HG03175 (cell line): ENCODE measurements around the gene LRMDA.

ENCODE experiments used
- ATAC-seq: cut with Tn5 transposase; IDR thresholded peaks from one replicate; pipeline ENCODE4 v1.9.1; 2021; ENCODE audit warnings: mild to moderate bottlenecking, moderate library complexity; ENCODE audit not compliant: unreplicated experiment

The LRMDA gene

GRCh38 chr10:76205361-76205760 is 773.9 kb downstream of the LRMDA start:
- no peak for ATAC-seq

DNA sequence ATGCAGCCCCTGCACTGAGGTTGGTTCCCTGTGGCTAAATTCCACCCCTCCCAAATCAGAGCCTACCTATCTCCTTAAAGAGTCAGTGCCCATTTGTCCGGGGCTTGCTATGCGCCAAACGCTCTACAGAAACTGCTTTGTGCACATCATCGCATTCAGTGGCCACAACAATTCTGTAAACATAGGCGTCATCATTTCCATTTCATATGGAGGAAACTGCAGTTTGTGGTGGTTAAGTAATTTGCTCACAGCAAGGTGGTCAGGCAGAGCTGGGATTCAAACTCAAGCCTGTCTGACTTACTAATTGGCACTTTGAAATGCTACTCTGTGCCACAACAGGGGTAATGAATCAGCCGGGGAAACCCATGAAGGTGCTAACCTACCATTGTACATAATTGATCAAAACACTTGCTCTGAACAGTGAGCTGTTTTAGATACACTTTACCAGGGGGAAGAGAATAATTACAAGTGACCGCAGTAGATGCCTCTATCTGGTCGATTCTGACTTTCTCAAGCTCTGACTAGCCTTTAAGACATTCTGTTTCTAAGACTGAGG is 775.5 kb downstream of the LRMDA start:
- no peak for ATAC-seq

GRCh38 chr10:76209135-76209534 is 777.7 kb downstream of the LRMDA start:
- no peak for ATAC-seq

- no peak for ATAC-seq
Measured at GRCh38 chr10:76210211-76210610, 778.8 kb downstream of the LRMDA start.

DNA sequence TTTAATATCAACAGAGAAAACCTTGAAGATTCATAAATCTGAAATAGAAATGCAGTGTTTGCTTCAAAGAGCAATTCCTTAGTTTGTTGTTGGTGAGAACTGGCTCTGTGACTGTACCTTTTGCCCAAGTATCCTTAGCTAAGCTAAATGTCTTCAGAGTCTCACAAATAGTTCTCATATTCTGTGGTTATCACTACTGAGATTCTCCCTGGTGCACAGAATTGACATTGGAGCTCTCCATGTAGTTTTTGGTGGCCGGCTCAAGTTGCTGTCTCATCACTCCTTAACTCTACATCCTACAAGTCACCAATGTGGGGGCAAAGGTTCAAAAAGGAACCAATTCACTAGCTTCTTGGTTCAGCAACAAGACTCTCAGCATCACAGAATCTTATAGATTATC is 780.3 kb downstream of the LRMDA start:
- ATAC-seq, result no peak

GRCh38 chr10:76213876-76214275 is 782.5 kb downstream of the LRMDA start:
- ATAC-seq, result no peak

- no peak for ATAC-seq
Measured at GRCh38 chr10:76218035-76218434, 786.6 kb downstream of the LRMDA start.

DNA sequence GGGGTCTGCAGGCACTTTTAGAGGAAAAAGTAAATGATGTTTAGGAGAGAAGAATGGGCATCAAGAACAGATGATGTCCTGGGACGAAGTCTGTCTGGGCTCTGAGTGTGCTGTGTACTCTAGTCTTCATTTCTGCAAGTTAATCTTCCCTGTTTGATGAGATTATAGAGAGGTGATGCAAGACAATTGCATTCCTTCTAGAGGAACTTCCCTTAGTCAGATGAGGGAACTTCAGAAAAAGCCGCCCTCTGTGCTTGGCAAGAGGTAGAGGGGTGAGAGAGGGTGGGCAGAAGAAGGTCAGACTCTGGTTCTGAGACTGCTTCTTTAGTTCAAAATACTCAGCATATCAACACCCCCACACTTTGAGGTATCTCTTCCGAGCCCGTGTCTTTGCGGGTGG is 797.9 kb downstream of the LRMDA start:
- no peak for ATAC-seq

DNA sequence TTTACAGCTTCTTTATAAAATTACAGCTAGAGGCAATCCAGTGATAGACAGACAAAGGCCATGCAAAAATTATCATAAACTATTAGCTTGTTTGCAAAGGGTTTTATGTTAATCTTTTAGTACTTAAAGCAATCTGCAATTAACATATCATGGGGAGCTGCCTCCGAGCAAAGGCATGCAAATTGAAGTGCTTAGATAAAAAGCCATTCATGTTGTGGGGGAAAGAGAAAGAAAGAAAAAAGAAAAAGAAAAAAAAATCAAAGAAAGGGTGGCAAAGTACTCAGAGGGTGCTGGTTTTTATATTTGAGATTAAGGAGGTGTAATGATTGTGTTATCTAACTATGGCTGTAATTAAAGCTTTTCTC is 799.5 kb downstream of the LRMDA start:
- ATAC-seq, result no peak

DNA sequence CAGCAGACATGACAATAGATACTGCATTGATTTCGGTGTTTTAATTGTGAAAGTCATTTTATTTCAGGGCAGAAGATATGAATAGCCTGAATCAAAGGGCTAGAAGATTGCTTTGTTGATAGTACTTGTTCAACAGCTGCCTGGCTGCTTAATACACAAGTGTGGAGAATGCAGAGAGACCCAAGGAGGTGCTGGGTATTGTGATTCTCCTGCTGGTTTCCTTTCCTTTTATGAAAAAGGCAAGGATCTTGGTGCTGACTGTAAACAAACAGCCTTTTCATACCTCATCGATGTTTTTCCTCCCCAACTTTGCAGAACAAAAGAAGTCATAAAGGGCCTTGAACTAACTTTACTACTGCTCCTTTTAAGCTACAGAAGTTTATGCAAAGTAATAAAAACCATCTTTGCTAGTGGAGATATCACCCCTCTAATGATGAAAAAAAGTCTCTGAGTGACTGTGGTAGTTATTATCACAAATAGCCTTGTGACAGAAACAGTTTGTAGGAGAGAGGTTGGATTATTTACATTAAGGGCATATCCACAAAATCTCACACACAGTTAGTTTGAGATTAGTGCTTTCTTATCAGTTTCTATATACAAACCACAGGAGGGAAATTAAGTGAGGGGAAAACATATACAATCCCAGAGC is 800.0 kb downstream of the LRMDA start:
- no peak for ATAC-seq

DNA sequence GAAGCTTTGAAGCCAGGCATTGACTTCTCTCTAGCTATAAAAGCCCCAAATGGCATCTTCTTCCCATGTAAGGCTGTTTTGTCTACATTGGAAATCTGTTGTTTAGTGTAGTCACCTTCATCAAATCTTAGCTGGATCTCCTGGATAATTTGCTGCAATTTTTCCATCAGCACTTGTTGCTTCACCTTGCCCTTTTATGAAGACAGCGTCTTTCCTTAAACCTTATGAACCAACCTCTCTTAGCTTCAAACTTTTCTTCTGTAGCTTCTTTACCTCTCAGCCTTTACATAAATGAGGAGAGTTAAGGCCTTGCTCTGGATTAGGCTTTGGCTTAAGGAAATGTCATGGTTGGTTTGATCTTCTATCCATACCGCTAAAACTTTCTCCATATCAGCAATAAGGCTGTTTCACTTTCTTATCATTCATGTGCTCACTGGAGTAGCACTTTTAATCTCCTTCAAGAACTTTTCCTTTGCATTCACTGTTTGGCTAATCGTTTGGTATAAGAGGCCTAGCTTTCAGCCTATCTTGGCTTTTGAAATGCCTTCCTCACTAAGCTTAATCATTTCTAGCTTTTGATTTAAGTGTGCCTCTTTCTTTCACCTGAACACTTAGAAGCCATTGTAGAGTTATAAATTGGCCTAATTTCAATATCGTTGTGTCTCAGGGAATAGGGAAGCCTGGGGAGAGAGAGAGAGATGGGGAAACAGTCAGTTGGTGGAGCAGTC is 803.2 kb downstream of the LRMDA start:
- ATAC-seq, result no peak

DNA sequence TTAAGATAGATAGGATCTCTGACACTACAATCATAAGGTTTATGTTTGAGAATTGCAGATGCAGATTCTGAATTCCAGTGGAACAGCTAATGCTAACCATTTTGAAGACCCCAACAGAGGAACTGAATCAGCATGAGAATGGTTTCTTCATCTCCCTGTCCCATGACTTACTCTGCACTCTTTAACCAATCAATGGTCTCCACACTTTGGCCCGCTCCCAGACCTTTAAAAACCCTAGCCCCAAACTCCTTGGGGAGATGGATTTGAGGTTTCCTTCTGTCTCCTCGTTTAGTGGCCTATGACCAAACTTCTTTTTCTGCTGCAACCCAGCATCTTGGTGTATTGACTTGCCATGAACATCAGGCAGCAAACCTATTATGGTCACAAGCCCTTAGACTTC is 804.9 kb downstream of the LRMDA start:
- no peak for ATAC-seq

DNA sequence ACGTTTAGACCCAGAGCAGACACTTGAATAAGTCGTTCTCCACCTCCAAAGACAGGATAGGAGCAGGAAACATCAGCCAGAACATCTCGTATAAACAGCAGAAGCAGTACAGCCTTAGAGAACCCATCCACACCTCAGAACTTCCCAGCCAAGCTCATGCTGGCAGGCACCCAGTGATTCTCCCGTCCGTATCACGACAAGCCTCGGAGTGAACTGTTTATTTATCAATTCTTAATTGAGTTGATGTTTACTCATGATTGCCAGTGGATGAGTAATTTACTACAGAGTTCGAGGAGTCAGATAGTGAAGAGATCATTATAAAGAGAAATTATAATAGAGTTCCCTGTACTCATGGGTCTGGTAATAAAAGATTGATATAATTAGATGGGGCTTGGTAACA is 811.5 kb downstream of the LRMDA start:
- ATAC-seq, result no peak

DNA sequence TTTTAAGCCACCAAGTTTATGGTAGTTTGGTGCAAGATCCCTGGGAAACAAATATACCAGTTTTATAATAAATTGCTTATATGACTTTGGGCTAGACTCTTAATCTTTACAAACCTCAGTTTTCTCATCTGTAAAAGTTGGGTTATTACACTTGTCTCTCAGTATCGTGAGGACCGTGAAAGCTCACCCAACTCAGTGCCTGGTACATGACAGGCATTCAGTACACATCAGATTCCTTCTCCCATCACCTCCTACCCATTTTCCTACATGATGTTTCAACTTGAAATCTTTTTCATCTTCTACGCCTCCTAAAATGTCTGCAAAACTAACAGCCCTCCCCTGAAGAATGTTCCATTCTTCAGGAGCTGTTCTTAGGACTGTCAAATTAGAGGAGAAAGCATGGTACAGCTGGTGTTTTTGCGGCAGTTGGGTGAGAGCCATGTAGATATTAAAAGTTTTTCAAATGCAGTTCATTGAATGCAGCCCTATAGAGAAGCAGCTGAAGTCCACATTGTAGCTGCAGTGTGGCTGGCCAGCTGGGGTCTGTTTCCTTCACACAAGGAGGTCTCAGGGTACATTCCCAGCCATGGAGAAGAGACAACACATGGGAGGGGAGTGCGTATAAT is 812.8 kb downstream of the LRMDA start:
- ATAC-seq, result no peak

DNA sequence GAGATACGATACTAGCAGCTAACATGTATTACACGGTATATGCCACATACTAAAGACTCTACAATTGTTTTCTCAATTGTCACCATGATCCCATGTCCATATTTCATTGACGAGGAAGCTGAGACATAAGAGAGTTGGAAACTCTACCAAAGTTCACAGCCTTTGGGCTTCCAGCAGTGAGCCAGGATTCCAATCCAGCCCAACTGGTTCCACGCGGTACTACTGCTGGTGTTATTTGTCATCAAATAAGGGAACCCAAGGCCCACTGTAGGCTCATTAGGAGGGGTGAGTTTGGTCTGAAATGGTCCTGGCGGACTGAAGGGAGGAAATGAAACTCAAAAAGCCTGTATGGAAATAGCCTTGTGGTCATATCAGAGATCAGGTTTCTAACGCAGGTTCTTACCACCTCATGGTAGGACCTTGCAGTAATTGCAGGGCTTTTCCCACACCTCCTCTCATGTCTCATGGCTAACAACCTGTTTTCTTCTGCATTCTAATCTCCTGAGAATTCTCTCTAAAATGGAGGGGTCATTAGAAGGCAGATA is 814.6 kb downstream of the LRMDA start:
- no peak for ATAC-seq

- no peak for ATAC-seq
Measured at GRCh38 chr10:76248649-76249200, 817.3 kb downstream of the LRMDA start.

DNA sequence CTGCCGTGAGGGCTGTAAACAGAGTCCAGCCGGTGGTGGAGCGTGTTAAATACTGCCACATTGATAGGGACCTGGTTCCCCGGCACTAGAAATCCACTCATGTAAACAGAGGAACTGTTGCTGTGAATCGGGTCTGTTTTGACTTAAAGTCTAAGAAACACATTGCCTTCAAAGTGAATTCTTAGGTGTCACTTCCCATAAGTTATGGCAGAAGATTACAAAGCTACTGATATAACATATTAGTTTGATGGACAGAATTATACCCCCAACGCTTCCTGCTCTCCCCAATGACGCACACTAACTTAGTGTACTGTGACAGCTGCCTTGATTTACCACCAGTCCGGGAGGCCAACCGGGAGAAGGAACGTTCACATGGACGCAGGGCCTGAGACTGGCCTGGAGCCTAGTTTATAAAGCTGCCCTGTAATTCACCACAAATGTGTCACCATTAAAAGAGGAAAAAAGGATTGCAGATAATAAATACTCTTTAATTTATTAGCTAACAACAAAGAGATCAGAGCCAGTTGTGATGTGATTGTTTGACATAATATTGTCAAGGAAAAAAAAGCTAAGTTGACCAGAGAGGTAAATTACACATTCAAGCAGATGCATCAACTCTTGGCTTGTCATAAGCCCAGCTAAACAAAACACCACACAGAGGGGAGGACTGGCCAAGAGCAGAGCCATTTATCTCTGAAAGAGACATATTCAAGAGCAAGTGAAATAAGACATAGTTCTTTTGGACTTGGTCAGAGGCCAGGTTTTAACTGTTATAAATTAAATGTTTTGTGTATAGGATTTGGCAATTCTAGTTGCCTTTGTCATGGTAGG is 820.6 kb downstream of the LRMDA start:
- ATAC-seq, result no peak

DNA sequence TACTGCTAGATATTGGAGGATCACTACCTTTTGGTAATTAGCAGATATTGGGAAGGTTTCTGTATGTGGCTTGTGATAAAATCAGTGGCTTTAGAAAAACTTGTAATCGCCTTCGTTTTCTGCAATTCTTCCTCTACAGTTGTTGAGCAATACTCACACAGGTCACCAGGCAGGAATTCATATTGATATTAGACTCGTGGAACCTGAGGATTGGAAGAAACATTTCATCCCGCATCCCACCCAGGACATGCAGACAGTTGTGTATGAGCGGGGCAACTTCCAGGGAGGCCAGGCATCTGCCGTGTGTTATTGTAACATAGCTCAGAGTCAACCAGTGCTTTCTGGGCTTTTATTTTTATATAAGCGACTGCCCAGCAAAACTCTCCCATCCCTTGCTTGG is 821.3 kb downstream of the LRMDA start:
- ATAC-seq, result no peak

DNA sequence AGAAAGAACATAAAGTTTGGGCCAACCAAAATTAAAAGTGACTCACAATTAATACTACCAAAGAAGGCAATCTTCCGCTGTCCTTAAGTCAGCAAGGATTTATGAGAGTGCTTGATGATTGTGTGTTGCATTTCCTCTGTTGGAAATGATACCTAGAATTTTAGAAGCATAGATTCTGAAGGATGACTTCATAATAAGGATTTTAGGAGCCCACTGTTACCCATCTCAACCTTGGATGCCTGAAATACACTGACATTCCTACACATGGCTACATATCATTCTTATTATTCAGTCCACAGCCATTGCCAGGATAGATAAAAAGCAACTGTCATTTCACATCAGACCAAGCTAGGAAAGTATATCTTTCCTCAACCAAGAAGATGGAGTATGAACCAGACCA is 823.8 kb downstream of the LRMDA start:
- ATAC-seq, result no peak

- ATAC-seq, result no peak
Measured at GRCh38 chr10:76257816-76258215, 826.4 kb downstream of the LRMDA start.
